H9 (cell line): Measurements from ENCODE around the gene GFPT1. TPM values are rescaled to one million over a fixed set of nuclear protein-coding genes. Genes with fewer than 3 reads are reported as not detected.

Experiments
- DNase-seq: peaks from one replicate; pipeline ENCODE4 v3.0.0-alpha.2; 2017
- H2AFZ ChIP-seq: one replicate; pipeline ENCODE4 v1.6.1; 2013; ENCODE audit warnings: mild to moderate bottlenecking, low read length, control low read depth, moderate library complexity
- H2AK5ac ChIP-seq: 2 replicates; pipeline ENCODE4 v1.6.1; 2013; ENCODE audit warnings: low read length, control low read depth, mixed read lengths; ENCODE audit not compliant: insufficient read length
- H2BK120ac ChIP-seq: one replicate; pipeline ENCODE4 v1.6.1; 2013; ENCODE audit warnings: low read depth, mild to moderate bottlenecking, low read length, control low read depth, inconsistent platforms; ENCODE audit not compliant: poor library complexity, severe bottlenecking
- H2BK12ac ChIP-seq: 2 replicates; pipeline ENCODE4 v1.6.1; 2013; ENCODE audit warnings: low read length, control low read depth, mixed read lengths, low read depth; ENCODE audit not compliant: insufficient read length
- H2BK15ac ChIP-seq: 2 replicates; pipeline ENCODE4 v1.6.1; 2013; ENCODE audit warnings: low read depth, low read length, control low read depth
- H2BK20ac ChIP-seq: one replicate; pipeline ENCODE4 v1.6.1; 2013; ENCODE audit warnings: low read depth, mild to moderate bottlenecking, low read length, control low read depth, inconsistent platforms; ENCODE audit not compliant: poor library complexity, severe bottlenecking
- H2BK5ac ChIP-seq: 2 replicates; pipeline ENCODE4 v1.6.1; 2013; ENCODE audit warnings: low read length, control low read depth, mixed read lengths; ENCODE audit not compliant: insufficient read length
- H3K14ac ChIP-seq: 2 replicates; pipeline ENCODE4 v1.6.1; 2013; ENCODE audit warnings: low read length, control low read depth; ENCODE audit not compliant: insufficient read depth
- H3K18ac ChIP-seq: 2 replicates; pipeline ENCODE4 v1.6.1; 2013; ENCODE audit warnings: low read depth, mild to moderate bottlenecking, mixed read lengths, low read length, control low read depth; ENCODE audit not compliant: insufficient read length
- H3K23ac ChIP-seq: 2 replicates; pipeline ENCODE4 v1.6.1; 2013; ENCODE audit warnings: low read length, control low read depth, mixed read lengths, low read depth; ENCODE audit not compliant: insufficient read length
- H3K23me2 ChIP-seq: 2 replicates; pipeline ENCODE4 v1.6.1; 2013; ENCODE audit warnings: low read depth, mild to moderate bottlenecking, mixed read lengths, low read length, control low read depth; ENCODE audit not compliant: insufficient read length, poor library complexity, severe bottlenecking
- H3K27ac ChIP-seq: 2 replicates; pipeline ENCODE4 v1.5.1; 2013; ENCODE audit warnings: low read length, control low read depth, mixed read lengths, low read depth; ENCODE audit not compliant: insufficient read length
- H3K27me3 ChIP-seq: 2 replicates; pipeline ENCODE4 v1.6.1; 2013; ENCODE audit warnings: low read length, control low read depth, inconsistent platforms; ENCODE audit not compliant: insufficient read depth
- H3K4ac ChIP-seq: 2 replicates; pipeline ENCODE4 v1.6.1; 2013; ENCODE audit warnings: low read depth, mild to moderate bottlenecking, control low read depth, inconsistent platforms, low read length, moderate library complexity
- H3K4me1 ChIP-seq: 2 replicates; pipeline ENCODE4 v1.6.1; 2013; ENCODE audit warnings: low read length, control low read depth, inconsistent platforms; ENCODE audit not compliant: insufficient read depth
- H3K4me2 ChIP-seq: 2 replicates; pipeline ENCODE4 v1.6.1; 2013; ENCODE audit warnings: low read length, control low read depth, mixed read lengths; ENCODE audit not compliant: insufficient read length, insufficient read depth
- H3K56ac ChIP-seq: 2 replicates; pipeline ENCODE4 v1.6.1; 2013; ENCODE audit warnings: low read depth, mild to moderate bottlenecking, mixed read lengths, low read length, control low read depth; ENCODE audit not compliant: insufficient read length
- H3K79me1 ChIP-seq: 2 replicates; pipeline ENCODE4 v1.6.1; 2013; ENCODE audit warnings: low read depth, mild to moderate bottlenecking, moderate library complexity, low read length, control low read depth, inconsistent platforms; ENCODE audit not compliant: insufficient read depth, poor library complexity, severe bottlenecking
- H3K79me2 ChIP-seq: 2 replicates; pipeline ENCODE4 v1.6.1; 2013; ENCODE audit warnings: low read length, control low read depth, inconsistent platforms; ENCODE audit not compliant: insufficient read depth
- H3K9ac ChIP-seq: 2 replicates; pipeline ENCODE4 v1.6.1; 2013; ENCODE audit warnings: low read length, control low read depth, mixed read lengths; ENCODE audit not compliant: insufficient read length; ENCODE audit errors: extremely low read depth
- H3K9me3 ChIP-seq: one replicate; pipeline ENCODE4 v1.6.1; 2013; ENCODE audit warnings: low read depth, low read length, inconsistent platforms; ENCODE audit not compliant: control insufficient read depth
- H3T11ph ChIP-seq: one replicate; pipeline ENCODE4 v1.6.1; 2013; ENCODE audit warnings: mild to moderate bottlenecking, low read length, control low read depth, inconsistent platforms
- H4K20me1 ChIP-seq: one replicate; pipeline ENCODE4 v1.6.1; 2013; ENCODE audit not compliant: control insufficient read depth, insufficient read length, insufficient read depth
- H4K5ac ChIP-seq: 2 replicates; pipeline ENCODE4 v1.6.1; 2013; ENCODE audit warnings: low read depth, mild to moderate bottlenecking, mixed read lengths, low read length, control low read depth; ENCODE audit not compliant: insufficient read length
- H4K8ac ChIP-seq: replicated peaks from 2 replicates; pipeline ENCODE4 v1.6.1; 2013; ENCODE audit warnings: low read length, control low read depth, mixed read lengths, low read depth; ENCODE audit not compliant: insufficient read length
- H4K91ac ChIP-seq: 2 replicates; pipeline ENCODE4 v1.6.1; 2013; ENCODE audit warnings: low read depth, mild to moderate bottlenecking, moderate library complexity, mixed read lengths, low read length, control low read depth; ENCODE audit not compliant: insufficient read length
- H3K27ac Mint-ChIP-seq, 3 experiments: 2 replicates in 2 of 3; 3 replicates in 1 of 3; pipeline ENCODE4 v1.8.0; 2020 to 2021; ENCODE audit warnings: mixed read lengths in 3 of 3, mild to moderate bottlenecking in 1 of 3, moderate library complexity in 1 of 3
- H3K27me3 Mint-ChIP-seq: 2 replicates; pipeline ENCODE4 v1.8.0; 2021; ENCODE audit warnings: low read depth, mild to moderate bottlenecking, moderate library complexity, mixed read lengths
- H3K36me3 Mint-ChIP-seq, 3 experiments: 2 replicates in 2 of 3; 3 replicates in 1 of 3; pipeline ENCODE4 v1.8.0; 2020 to 2021; ENCODE audit warnings: low read depth in 3 of 3, mixed read lengths in 3 of 3; ENCODE audit not compliant: insufficient read depth in 1 of 3
- H3K4me1 Mint-ChIP-seq, 2 experiments: 2 replicates each; pipeline ENCODE4 v1.8.0; 2020; ENCODE audit warnings: mixed read lengths in 2 of 2
- H3K4me3 Mint-ChIP-seq, 2 experiments: 2 replicates in 1 of 2; 3 replicates in 1 of 2; pipeline ENCODE4 v1.8.0; 2020 to 2021; ENCODE audit warnings: mild to moderate bottlenecking in 2 of 2, mixed read lengths in 2 of 2, moderate library complexity in 1 of 2
- H3K9me3 Mint-ChIP-seq, 2 experiments: 2 replicates in 1 of 2; 3 replicates in 1 of 2; pipeline ENCODE4 v1.8.0; 2020; ENCODE audit warnings: mild to moderate bottlenecking in 2 of 2, mixed read lengths in 2 of 2, moderate library complexity in 1 of 2
- CTCF ChIP-seq: fragments of 200-600 bp; sonication (generic); conservative IDR thresholded peaks from 3 replicates; pipeline ENCODE4 v1.8.0; 2021; ENCODE audit warnings: antibody characterized with exemption, mild to moderate bottlenecking
- WGBS: extraction: QIAGEN DNeasy Blood & Tissue Kit; methylation state at CpG from one replicate; pipeline ENCODE4 v1.1.7; 2013; ENCODE audit warnings: missing lambda C conversion rate, low lambda C conversion rate, mixed read lengths; ENCODE audit not compliant: insufficient read length; ENCODE audit errors: extremely low coverage; 5-methylcytosine and 5-hydroxymethylcytosine counted together
- total RNA-seq: library from RNA; stranded (reverse); gene quantifications from 2 replicates; pipeline ENCODE4 v1.2.1, GENCODE V29; 2021

GFPT1 gene
- total RNA-seq, 1 experiment from 2014 or later: 84.4 TPM

- peaks cover 5 to 8% of the 10 kb centered on the region in 2 experiments; a peak in 3 of 4 replicates for H3K4me1 Mint-ChIP-seq
- no peak overlapping the region for H3K18ac ChIP-seq
Measured at GRCh38 chr2:69296421-69296820, 90.6 kb downstream of the GFPT1 start.

More at GRCh38 chr2:69296421-69296820, 90.6 kb downstream of the GFPT1 start:
- Mint-ChIP-seq H3K27ac (0 out of 7 replicates have a peak overlapping the region, but pooled peaks of 1 of the 3 experiments have one; percentile 58), H3K4me3 (no peak overlapping the region; a peak in 1 of 5 replicates), H3K27me3 (peaks cover 5% of the 10 kb centered on the region; the same call in 1 of the 2 replicates), H3K9me3 (no peaks in the 10 kb centered on the region), H3K36me3 (no peaks in the 10 kb centered on the region)
- TF ChIP-seq CTCF: no peak
- Histone ChIP-seq H3K9ac (no peak overlapping the region), H3K79me2 (no peaks in the 10 kb centered on the region), H3K23ac (no peak overlapping the region), H3K56ac (no peak overlapping the region), H2BK5ac (no peak overlapping the region), H3K14ac (no peak overlapping the region), H2AK5ac (no peak overlapping the region), H3K23me2 (no peaks in the 10 kb centered on the region), H4K91ac (no peak overlapping the region), H3K27me3 (no peaks in the 10 kb centered on the region), H3K4me1 (no peaks in the 10 kb centered on the region), H3K79me1 (no peaks in the 10 kb centered on the region), H2BK120ac (no peak overlapping the region), H4K8ac (no peak overlapping the region), H4K5ac (no peak overlapping the region), H3K27ac (no peak overlapping the region), H3K9me3 (no peaks in the 10 kb centered on the region), H2BK20ac (no peak overlapping the region), H2BK15ac (no peak overlapping the region), H3K4me2 (no peak overlapping the region), H4K20me1 (no peaks in the 10 kb centered on the region), H3K4ac (no peak overlapping the region), H2BK12ac (no peak overlapping the region), H3T11ph (no peak overlapping the region), H2AFZ (no peak overlapping the region)
- DNase-seq: no peak
- WGBS: no CpG with 5 or more reads among the region's 3 CpGs
